ENCODE data around the gene MYL12A.

- TF ChIP-seq POLR2A (IDR thresholded peaks at IDR 0.05; ENCODE audit: low read depth, low read length): peak; percentile 95
- peak; percentile 97 for TF ChIP-seq POLR2AphosphoS5 (IDR thresholded peaks at IDR 0.05; ENCODE audit: low read depth, low read length)
Observed at GRCh38 chr18:3247240-3248061, at the start of gene MYL12A.
